Measurements from ENCODE around the gene LSAMP. TPM values are rescaled to one million over a fixed set of nuclear protein-coding genes. Genes with fewer than 3 reads are reported as not detected.

LSAMP gene
- total and polyA plus RNA-seq, 2 experiments from 2014 or later, result 4.6 to 6.0 TPM

GRCh38 chr3:116276675-116277074 is 168.6 kb downstream of the LSAMP start:
- no peak for DNase-seq (ENCODE audit: low read depth in 1 of 2, low spot score in 1 of 2)
- H3K36me3 ChIP-seq, result no peaks in the 10 kb centered on the region
- no peaks in the 10 kb centered on the region for H3K27me3 ChIP-seq
- H3K4me1 ChIP-seq (ENCODE audit: low read depth), result no peaks in the 10 kb centered on the region
- no peak overlapping the region for H3K27ac ChIP-seq
- H3K4me3 ChIP-seq, result no peak overlapping the region
- no peak for TF ChIP-seq CTCF (IDR thresholded peaks at IDR 0.05; ENCODE audit: low read depth, low read length)
- H3K9me3 ChIP-seq (ENCODE audit: low read depth), result no peaks in the 10 kb centered on the region

DNA sequence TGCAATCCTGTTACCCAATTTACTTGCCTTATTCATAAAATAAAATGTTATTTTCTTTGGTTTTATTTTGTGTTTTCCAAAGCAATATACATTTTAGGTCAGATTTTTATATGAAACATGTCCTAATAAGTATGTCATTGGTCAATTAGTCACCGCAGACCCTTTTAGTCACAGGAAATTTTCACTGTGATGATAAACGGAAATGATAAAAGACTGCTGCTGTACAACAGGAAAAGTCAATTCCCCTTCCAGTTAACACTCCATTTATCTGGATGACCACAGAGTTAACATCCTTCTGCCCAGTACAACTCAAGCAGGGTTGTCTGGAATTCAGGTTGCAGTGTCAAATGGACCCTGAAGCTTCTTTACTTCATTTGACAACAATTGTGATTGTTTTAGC is 175.2 kb downstream of the LSAMP start:
- no peaks in the 10 kb centered on the region for H3K27me3 ChIP-seq
- TF ChIP-seq CTCF (IDR thresholded peaks at IDR 0.05; ENCODE audit: low read depth, low read length), result no peak
- no peaks in the 10 kb centered on the region for H3K36me3 ChIP-seq
- DNase-seq (ENCODE audit: low read depth in 1 of 2, low spot score in 1 of 2), result peak in 1 of 2 donors; percentile 43
- H3K4me3 ChIP-seq, result no peak overlapping the region
- no peak overlapping the region for H3K27ac ChIP-seq
- H3K9me3 ChIP-seq (ENCODE audit: low read depth), result no peaks in the 10 kb centered on the region
- H3K4me1 ChIP-seq (ENCODE audit: low read depth), result peaks cover 2% of the 10 kb centered on the region

GRCh38 chr3:116267116-116267515 is 178.2 kb downstream of the LSAMP start:
- Histone ChIP-seq H3K27me3 (no peaks in the 10 kb centered on the region), H3K36me3 (no peaks in the 10 kb centered on the region), H3K9me3 (ENCODE audit: low read depth) (no peaks in the 10 kb centered on the region), H3K27ac (no peak overlapping the region), H3K4me1 (ENCODE audit: low read depth) (peaks cover 7% of the 10 kb centered on the region), H3K4me3 (no peak overlapping the region)
- DNase-seq (ENCODE audit: low read depth in 1 of 2, low spot score in 1 of 2), result peak in 1 of 2 donors; percentile 42
- TF ChIP-seq CTCF (IDR thresholded peaks at IDR 0.05; ENCODE audit: low read depth, low read length), result no peak

GRCh38 chr3:116265976-116266584 is 179.2 kb downstream of the LSAMP start:
- no peak overlapping the region for H3K4me3 ChIP-seq
- no peaks in the 10 kb centered on the region for H3K36me3 ChIP-seq
- H3K9me3 ChIP-seq (ENCODE audit: low read depth), result no peaks in the 10 kb centered on the region
- H3K27ac ChIP-seq, result no peak overlapping the region
- no peaks in the 10 kb centered on the region for H3K27me3 ChIP-seq
- TF ChIP-seq CTCF (IDR thresholded peaks at IDR 0.05; ENCODE audit: low read depth, low read length), result no peak
- H3K4me1 ChIP-seq (ENCODE audit: low read depth), result peaks cover 7% of the 10 kb centered on the region
- DNase-seq (ENCODE audit: low read depth in 1 of 2, low spot score in 1 of 2), result no peak

- TF ChIP-seq CTCF (IDR thresholded peaks at IDR 0.05; ENCODE audit: low read depth, low read length), result no peak
- Histone ChIP-seq H3K9me3 (ENCODE audit: low read depth) (no peaks in the 10 kb centered on the region), H3K36me3 (no peaks in the 10 kb centered on the region), H3K4me1 (ENCODE audit: low read depth) (peaks cover 7% of the 10 kb centered on the region), H3K27ac (no peak overlapping the region), H3K27me3 (no peaks in the 10 kb centered on the region), H3K4me3 (no peak overlapping the region)
- DNase-seq (ENCODE audit: low read depth in 1 of 2, low spot score in 1 of 2), result no peak
These were observed 180.0 kb downstream of the LSAMP start for GRCh38 chr3:116265320-116265695.
